Measurements from ENCODE around the gene KTI12. TPM values are rescaled to one million over a fixed set of nuclear protein-coding genes. Genes with fewer than 3 reads are reported as not detected.
A peak's percentile ranks its signal among the peaks of the same experiment; 100 is the strongest.

KTI12 gene
- total and polyA plus RNA-seq, 4 donors: 4.1 to 7.7 (median 5.8) TPM

DNA sequence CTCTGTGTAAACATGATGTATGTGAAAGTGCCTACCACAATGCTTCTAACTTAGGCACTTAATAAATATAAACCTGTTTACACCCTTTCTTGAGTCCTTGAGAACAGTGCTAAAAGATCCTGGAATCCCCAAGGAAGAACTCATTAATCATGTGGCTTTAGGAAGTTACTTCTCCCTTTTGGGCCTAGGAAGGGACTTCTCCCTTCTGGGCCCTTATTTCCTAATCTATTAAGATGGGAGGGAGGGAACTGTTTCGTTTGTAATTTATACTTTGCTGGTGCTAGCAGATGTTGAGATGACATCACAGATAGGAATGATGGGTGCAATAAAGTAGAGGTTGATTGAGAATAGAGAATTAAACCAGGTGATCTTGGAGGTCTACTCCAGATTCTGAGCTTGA, 23.6 kb upstream of the KTI12 start:
- TF ChIP-seq, protein P1, sequence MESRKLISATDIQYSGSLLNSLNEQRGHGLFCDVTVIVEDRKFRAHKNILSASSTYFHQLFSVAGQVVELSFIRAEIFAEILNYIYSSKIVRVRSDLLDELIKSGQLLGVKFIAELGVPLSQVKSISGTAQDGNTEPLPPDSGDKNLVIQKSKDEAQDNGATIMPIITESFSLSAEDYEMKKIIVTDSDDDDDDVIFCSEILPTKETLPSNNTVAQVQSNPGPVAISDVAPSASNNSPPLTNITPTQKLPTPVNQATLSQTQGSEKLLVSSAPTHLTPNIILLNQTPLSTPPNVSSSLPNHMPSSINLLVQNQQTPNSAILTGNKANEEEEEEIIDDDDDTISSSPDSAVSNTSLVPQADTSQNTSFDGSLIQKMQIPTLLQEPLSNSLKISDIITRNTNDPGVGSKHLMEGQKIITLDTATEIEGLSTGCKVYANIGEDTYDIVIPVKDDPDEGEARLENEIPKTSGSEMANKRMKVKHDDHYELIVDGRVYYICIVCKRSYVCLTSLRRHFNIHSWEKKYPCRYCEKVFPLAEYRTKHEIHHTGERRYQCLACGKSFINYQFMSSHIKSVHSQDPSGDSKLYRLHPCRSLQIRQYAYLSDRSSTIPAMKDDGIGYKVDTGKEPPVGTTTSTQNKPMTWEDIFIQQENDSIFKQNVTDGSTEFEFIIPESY (IDR thresholded peaks at IDR 0.05): no peak
- TF ChIP-seq EGR1 (IDR thresholded peaks at IDR 0.05; ENCODE audit: low read depth in 2 of 2) (no peak), NR2F2 (IDR thresholded peaks at IDR 0.05) (no peak), JUND (IDR thresholded peaks at IDR 0.05) (no peak), TAF1 (conservative IDR thresholded peaks at IDR 0.05) (no peak), FOXA2 (IDR thresholded peaks at IDR 0.05) (no peak), FOXA1 (IDR thresholded peaks at IDR 0.05) (no peak), ATF3 (IDR thresholded peaks at IDR 0.05) (no peak), GABPA (IDR thresholded peaks at IDR 0.05 in 1 of 2, conservative IDR thresholded peaks at IDR 0.05 in 1 of 2) (no peak), YY1 (IDR thresholded peaks at IDR 0.05) (no peak)
- Histone ChIP-seq H3K9me3 (ENCODE audit: control insufficient read depth in 4 of 4, low read length in 3 of 4) (no peaks in the 10 kb centered on the region), H3K27me3 (ENCODE audit: control insufficient read depth in 4 of 4, insufficient read depth in 4 of 4, low read length in 3 of 4) (no peaks in the 10 kb centered on the region), H3K4me1 (ENCODE audit: control insufficient read depth in 4 of 4, insufficient read depth in 4 of 4, low read length in 3 of 4) (peaks cover 2 to 33% (median 27%) of the 10 kb centered on the region in 4 donors), H3K4me3 (ENCODE audit: low read depth in 1 of 3, low read length in 3 of 3) (peak overlapping the region; percentile 81 to 94 (median 86)), H3K27ac (ENCODE audit: low read depth in 1 of 2, low read length in 2 of 2) (no peak overlapping the region), H3K9ac (ENCODE audit: low read depth in 1 of 2, low read length in 2 of 2) (peak overlapping the region; percentile 75 to 86), H3K36me3 (ENCODE audit: control insufficient read depth in 4 of 4, insufficient read depth in 3 of 4, low read depth in 1 of 4, low read length in 3 of 4) (peaks cover 3 to 13% (median 7%) of the 10 kb centered on the region in 4 donors)
- 8% methylated on average over 1 of the region's 1 CpG for WGBS
- DNase-seq (ENCODE audit: low spot score): no peak

DNA sequence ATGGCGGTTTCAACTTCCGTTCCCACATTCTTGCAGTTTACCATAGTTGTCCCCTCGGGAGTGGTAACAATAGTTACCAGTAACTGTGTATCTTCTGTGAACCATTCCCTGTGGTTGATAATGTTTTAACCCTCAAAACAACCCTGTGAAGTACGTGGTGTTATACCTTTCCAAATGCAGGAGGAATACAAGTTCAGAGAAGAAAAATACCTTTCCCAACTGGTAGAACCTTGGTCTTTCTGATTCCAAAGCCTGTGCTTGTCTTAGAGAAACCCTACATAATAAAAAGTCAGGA, 23.3 kb upstream of the KTI12 start:
- Histone ChIP-seq H3K4me1 (ENCODE audit: control insufficient read depth in 4 of 4, insufficient read depth in 4 of 4, low read length in 3 of 4) (peaks cover 2 to 33% (median 27%) of the 10 kb centered on the region in 4 donors), H3K9ac (ENCODE audit: low read depth in 1 of 2, low read length in 2 of 2) (peak overlapping the region; percentile 75 to 86), H3K9me3 (ENCODE audit: control insufficient read depth in 4 of 4, low read length in 3 of 4) (no peaks in the 10 kb centered on the region), H3K27ac (ENCODE audit: low read depth in 1 of 2, low read length in 2 of 2) (peak overlapping the region; percentile 96 to 98), H3K36me3 (ENCODE audit: control insufficient read depth in 4 of 4, insufficient read depth in 3 of 4, low read depth in 1 of 4, low read length in 3 of 4) (peaks cover 3 to 13% (median 7%) of the 10 kb centered on the region in 4 donors), H3K27me3 (ENCODE audit: control insufficient read depth in 4 of 4, insufficient read depth in 4 of 4, low read length in 3 of 4) (no peaks in the 10 kb centered on the region), H3K4me3 (ENCODE audit: low read depth in 1 of 3, low read length in 3 of 3) (peak overlapping the region; percentile 81 to 94 (median 86))
- no peak for TF ChIP-seq JUND (IDR thresholded peaks at IDR 0.05)
- no peak for TF ChIP-seq GABPA (IDR thresholded peaks at IDR 0.05 in 1 of 2, conservative IDR thresholded peaks at IDR 0.05 in 1 of 2)
- TF ChIP-seq NR2F2 (IDR thresholded peaks at IDR 0.05): no peak
- no peak for TF ChIP-seq ATF3 (IDR thresholded peaks at IDR 0.05)
- under 1% methylated on average over 4 of the region's 4 CpGs for WGBS
- no peak for DNase-seq (ENCODE audit: low spot score)

- under 1% methylated on average over 54 of the region's 54 CpGs for whole genome bisulfite sequencing
- Histone ChIP-seq H3K27ac (ENCODE audit: low read depth in 1 of 2, low read length in 2 of 2) (peak within 1 kb of the TSS; percentile 96 to 98), H3K36me3 (ENCODE audit: control insufficient read depth in 4 of 4, insufficient read depth in 3 of 4, low read depth in 1 of 4, low read length in 3 of 4) (peaks cover 3 to 13% (median 7%) of the 10 kb centered on the region in 4 donors), H3K9ac (ENCODE audit: low read depth in 1 of 2, low read length in 2 of 2) (peak within 1 kb of the TSS; percentile 86 to 87), H3K4me3 (ENCODE audit: low read depth in 1 of 3, low read length in 3 of 3) (peak within 1 kb of the TSS; percentile 86 to 94 (median 89)), H3K9me3 (ENCODE audit: control insufficient read depth in 4 of 4, low read length in 3 of 4) (no peaks in the 10 kb centered on the region), H3K4me1 (ENCODE audit: control insufficient read depth in 4 of 4, insufficient read depth in 4 of 4, low read length in 3 of 4) (peaks cover 2 to 33% (median 27%) of the 10 kb centered on the region in 4 donors), H3K27me3 (ENCODE audit: control insufficient read depth in 4 of 4, insufficient read depth in 4 of 4, low read length in 3 of 4) (no peaks in the 10 kb centered on the region)
- DNase-seq (ENCODE audit: low spot score): peak; percentile 89
- TF ChIP-seq FOXA1 (IDR thresholded peaks at IDR 0.05): no peak
- no peak for TF ChIP-seq MAX (IDR thresholded peaks at IDR 0.05)
- peak; percentile 81 for TF ChIP-seq TAF1 (conservative IDR thresholded peaks at IDR 0.05)
- TF ChIP-seq YY1 (IDR thresholded peaks at IDR 0.05): peak; percentile 96
- TF ChIP-seq RAD21 (IDR thresholded peaks at IDR 0.05): no peak
- TF ChIP-seq, protein P1 (IDR thresholded peaks at IDR 0.05): no peak
- TF ChIP-seq NR2F2 (IDR thresholded peaks at IDR 0.05): no peak
- TF ChIP-seq, protein P2, sequence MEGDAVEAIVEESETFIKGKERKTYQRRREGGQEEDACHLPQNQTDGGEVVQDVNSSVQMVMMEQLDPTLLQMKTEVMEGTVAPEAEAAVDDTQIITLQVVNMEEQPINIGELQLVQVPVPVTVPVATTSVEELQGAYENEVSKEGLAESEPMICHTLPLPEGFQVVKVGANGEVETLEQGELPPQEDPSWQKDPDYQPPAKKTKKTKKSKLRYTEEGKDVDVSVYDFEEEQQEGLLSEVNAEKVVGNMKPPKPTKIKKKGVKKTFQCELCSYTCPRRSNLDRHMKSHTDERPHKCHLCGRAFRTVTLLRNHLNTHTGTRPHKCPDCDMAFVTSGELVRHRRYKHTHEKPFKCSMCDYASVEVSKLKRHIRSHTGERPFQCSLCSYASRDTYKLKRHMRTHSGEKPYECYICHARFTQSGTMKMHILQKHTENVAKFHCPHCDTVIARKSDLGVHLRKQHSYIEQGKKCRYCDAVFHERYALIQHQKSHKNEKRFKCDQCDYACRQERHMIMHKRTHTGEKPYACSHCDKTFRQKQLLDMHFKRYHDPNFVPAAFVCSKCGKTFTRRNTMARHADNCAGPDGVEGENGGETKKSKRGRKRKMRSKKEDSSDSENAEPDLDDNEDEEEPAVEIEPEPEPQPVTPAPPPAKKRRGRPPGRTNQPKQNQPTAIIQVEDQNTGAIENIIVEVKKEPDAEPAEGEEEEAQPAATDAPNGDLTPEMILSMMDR (IDR thresholded peaks at IDR 0.05; ENCODE audit: low read depth, low read length, missing input control): no peak
- TF ChIP-seq SP1 (IDR thresholded peaks at IDR 0.05): peak; percentile 24
- TF ChIP-seq ATF3 (IDR thresholded peaks at IDR 0.05): no peak
- TF ChIP-seq FOXA2 (IDR thresholded peaks at IDR 0.05): no peak
- no peak for TF ChIP-seq RXRA (IDR thresholded peaks at IDR 0.05)
- TF ChIP-seq GABPA (IDR thresholded peaks at IDR 0.05 in 1 of 2, conservative IDR thresholded peaks at IDR 0.05 in 1 of 2): peak in 1 of 2 donors; percentile 61
- peak in 1 of 2 donors; percentile 30 for TF ChIP-seq HNF4A (conservative IDR thresholded peaks at IDR 0.05)
Measured at GRCh38 chr1:52056163-52056936, 22.7 kb upstream of the KTI12 start, which contains the start of gene BTF3L4. TSS of gene BTF3L4 (plus strand) at chr1:52056295. CDS start at chr1:52059848, 3,553 bp downstream.

Data from liver (tissue), 9 donors.